Kidney tubule cell (primary cell): ENCODE data around the gene TWF2.

Experiments
- DNase-seq: peaks from one replicate; pipeline ENCODE4 v3.0.0-alpha.2; 2018; ENCODE audit warnings: low spot score

The TWF2 gene

DNA sequence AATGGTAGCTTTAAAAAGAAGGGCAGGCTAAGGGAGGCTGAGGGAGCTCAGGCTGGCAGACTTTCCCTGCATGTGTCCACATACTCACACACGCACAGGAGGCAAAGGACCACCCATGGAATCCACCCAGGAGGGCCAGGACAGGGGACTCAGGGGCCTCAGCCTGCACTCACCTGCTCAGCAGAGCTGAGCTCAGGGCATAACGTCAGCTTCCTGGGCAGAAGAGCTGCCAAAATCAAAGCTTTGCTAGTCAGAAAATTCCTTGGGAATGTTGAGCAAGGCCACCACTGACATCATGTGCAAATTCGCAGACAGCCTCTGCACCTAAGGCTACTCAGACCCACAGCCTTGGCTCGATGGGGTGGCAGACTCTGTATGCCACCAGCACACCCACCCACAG lies 57.4 kb downstream of the TWF2 start:
- peak; percentile 37 for DNase-seq
